ENCODE measurements around the gene TTC33. TPM values are rescaled to one million over a fixed set of nuclear protein-coding genes. Genes with fewer than 3 reads are reported as not detected.
A peak's percentile ranks its signal among the peaks of the same experiment; 100 is the strongest.

TTC33 gene
- total and polyA plus RNA-seq, 2 of the 4 experiments (the other 2 are of a cell fraction) = 3.1 to 8.1 TPM

GRCh38 chr5:40780199-40780598, 24.4 kb upstream of the TTC33 start:
- no peak overlapping the region for H3K27ac ChIP-seq (ENCODE audit: insufficient read depth, low read length)
- DNase-seq = no peak
- no peak overlapping the region for H2BK15ac ChIP-seq (ENCODE audit: low read depth, low read length)
- no peak overlapping the region for H2AK9ac ChIP-seq (replicated peaks; ENCODE audit: low read depth, low read length, poor library complexity)
- H3K9me1 ChIP-seq (ENCODE audit: insufficient read depth, low read length) = no peaks in the 10 kb centered on the region; the same call in 1 of the 2 replicates
- H2AFZ ChIP-seq (replicated peaks; ENCODE audit: low read length, poor library complexity) = no peak overlapping the region
- no peak overlapping the region for H2BK5ac ChIP-seq (ENCODE audit: low read depth, low read length, poor library complexity, severe bottlenecking)
- no peak for ATAC-seq (ENCODE audit: low read depth)
- H3K23ac ChIP-seq (ENCODE audit: low read depth, low read length) = no peak overlapping the region
- H3K56ac ChIP-seq (ENCODE audit: extremely low read depth, insufficient read depth, low read length) = no peak overlapping the region
- H3K4ac ChIP-seq (ENCODE audit: low read depth, low read length) = no peak overlapping the region
- peaks cover 9% of the 10 kb centered on the region for H3K4me1 ChIP-seq (ENCODE audit: control insufficient read depth, insufficient read depth, low read length)
- intact Hi-C loops (cut with micrococcal nuclease) = no loop called here
- no peaks in the 10 kb centered on the region for H3K27me3 ChIP-seq (ENCODE audit: control insufficient read depth, insufficient read depth, low read length)
- no peak overlapping the region for H3K9ac ChIP-seq (ENCODE audit: low read depth, low read length)
- ChIA-PET CTCF (interaction anchor here (0.6 kb wide), 1 partner anchor 991 kb away, joined by 4 read pairs; no protein-coding TSS in a partner anchor), POLR2A (ENCODE audit: unreplicated experiment) (no interaction called here)
- H3K4me3 ChIP-seq (ENCODE audit: insufficient read depth, low read depth, low read length) = no peak overlapping the region
- no peak overlapping the region for H3K4me2 ChIP-seq (ENCODE audit: low read depth, low read length)
- H2BK120ac ChIP-seq (ENCODE audit: low read depth, low read length) = no peak overlapping the region
- H3K36me3 ChIP-seq (ENCODE audit: control insufficient read depth, insufficient read depth, low read length) = peaks cover 15% of the 10 kb centered on the region
- no peak overlapping the region for H4K5ac ChIP-seq (ENCODE audit: low read depth, low read length)
- in situ Hi-C loops (cut with MboI; ENCODE audit: low sequenced_read_pairs) = no loop called here
- H4K8ac ChIP-seq (ENCODE audit: low read depth in 2 of 2, low read length in 2 of 2) = no peak overlapping the region
- no peak overlapping the region for H4K91ac ChIP-seq (ENCODE audit: insufficient read depth, low read depth, low read length)
- no peaks in the 10 kb centered on the region for H3K9me3 ChIP-seq (ENCODE audit: control insufficient read depth, insufficient read depth, low read length)
- H3K18ac ChIP-seq (ENCODE audit: low read depth, low read length) = no peak overlapping the region
- no peak overlapping the region for H3K14ac ChIP-seq (replicated peaks; ENCODE audit: low read depth, low read length)
- H3K79me1 ChIP-seq (ENCODE audit: low read depth in 1 of 2, low read length in 2 of 2) = peaks cover 15 to 47% of the 10 kb centered on the region in 2 experiments
- H2AK5ac ChIP-seq (ENCODE audit: low read depth, low read length) = no peak overlapping the region
- WGBS, 2 experiments (ENCODE audit: extremely low coverage in 2 of 2, insufficient read length in 1 of 2) = no CpG with 5 or more reads among the region's 5 CpGs
- no peak overlapping the region for H2BK20ac ChIP-seq (ENCODE audit: low read depth, low read length)
- dilution Hi-C loops (cut with HindIII; ENCODE audit: low sequenced_read_pairs, unreplicated experiment) = no loop called here
- H4K20me1 ChIP-seq (ENCODE audit: insufficient read depth, low read length) = peaks cover 78% of the 10 kb centered on the region
- BruUV-seq (replicated peaks) = no TSS peak
- no peak for TF ChIP-seq RCOR1 (IDR thresholded peaks at IDR 0.05; ENCODE audit: insufficient replicate concordance, low read length)
- TF ChIP-seq MAFK (IDR thresholded peaks at IDR 0.05; ENCODE audit: low read depth, low read length) = peak; percentile 64

Data from IMR-90 (cell line).